Caco-2 (cell line): ENCODE data around the gene SH3RF1. TPM values are rescaled to one million over a fixed set of nuclear protein-coding genes. Genes with fewer than 3 reads are reported as not detected.
"Not testable (repeated sequence)": the region's sequence is repeated elsewhere in the genome, so short reads cannot be mapped to it uniquely, and the experiment has no call there.

Experiments
- BruUV-seq: library from RNA; stranded (reverse); fragments of 400-500 nt; replicated peaks from 2 replicates; lab custom pipeline; 2021; lab: Mats Ljungman, UMichigan
- CTCF ChIA-PET: fragments of 300-600 bp; sonication (Branson Sonifier 250); formaldehyde crosslinking; loops from one replicate; lab custom pipeline; 2022; ENCODE audit warnings: antibody characterized with exemption; lab: Charles Lee
- POLR2A ChIA-PET: fragments of 300-600 bp; sonication (Branson Sonifier 250); formaldehyde crosslinking; loops from one replicate; lab custom pipeline; 2022; ENCODE audit warnings: antibody characterized with exemption; lab: Charles Lee
- DNase-seq, 2 experiments: peaks; one replicate each; pipeline versions ENCODE4 v3.0.0 to v3.0.0-alpha.2; 2020 to 2022
- H3K27me3 ChIP-seq: replicated peaks from 2 replicates; pipeline ENCODE4 v1.6.0; 2011; ENCODE audit warnings: low read length; ENCODE audit not compliant: control insufficient read depth, insufficient read depth
- H3K36me3 ChIP-seq: 2 replicates; pipeline ENCODE4 v1.5.1; 2011; ENCODE audit warnings: low read length; ENCODE audit not compliant: control insufficient read depth, insufficient read depth
- H3K4me1 ChIP-seq: fragments of 250-450 bp; sonication (Bioruptor Pico); 2 replicates; pipeline ENCODE4 v1.5.1; 2020; ENCODE audit warnings: mild to moderate bottlenecking
- H3K4me3 ChIP-seq: 2 replicates; pipeline ENCODE4 v1.5.1; 2011; ENCODE audit warnings: low read depth, mild to moderate bottlenecking, control low read depth, low read length
- H3K9me3 ChIP-seq: fragments of 250-450 bp; sonication (Bioruptor Pico); 2 replicates; pipeline ENCODE4 v1.5.1; 2020; ENCODE audit warnings: mild to moderate bottlenecking, moderate library complexity
- H3K27ac Mint-ChIP-seq: one replicate; pipeline ENCODE4 v1.8.0; 2022; ENCODE audit warnings: mixed read lengths; ENCODE audit not compliant: unreplicated experiment
- H3K27me3 Mint-ChIP-seq: one replicate; pipeline ENCODE4 v1.8.0; 2022; ENCODE audit warnings: mixed read lengths; ENCODE audit not compliant: insufficient read depth, unreplicated experiment
- H3K36me3 Mint-ChIP-seq: one replicate; pipeline ENCODE4 v1.8.0; 2022; ENCODE audit warnings: mild to moderate bottlenecking, mixed read lengths; ENCODE audit not compliant: insufficient read depth, unreplicated experiment
- H3K4me1 Mint-ChIP-seq: one replicate; pipeline ENCODE4 v1.8.0; 2022; ENCODE audit warnings: low read depth, mixed read lengths; ENCODE audit not compliant: unreplicated experiment
- H3K4me3 Mint-ChIP-seq: one replicate; pipeline ENCODE4 v1.8.0; 2022; ENCODE audit warnings: mild to moderate bottlenecking, moderate library complexity, mixed read lengths; ENCODE audit not compliant: unreplicated experiment
- H3K9me3 Mint-ChIP-seq: one replicate; pipeline ENCODE4 v1.8.0; 2022; ENCODE audit warnings: mixed read lengths; ENCODE audit not compliant: unreplicated experiment
- intact Hi-C: fragments of 100-400 bp; cut with micrococcal nuclease; formaldehyde crosslinking; loops from one replicate; pipeline ENCODE4 v1.10.0; 2022; ENCODE audit not compliant: unreplicated experiment
- total RNA-seq: library from RNA; stranded (reverse); gene quantifications from 2 replicates; pipeline ENCODE4 v1.2.3, GENCODE V29; 2022
- TF ChIP-seq, protein P1 (sequence below), 2 experiments: fragments of 200-600 bp in 1 of 2; IDR thresholded peaks; 1 replicate in 1 of 2; 2 replicates in 1 of 2; pipeline versions ENCODE4 v1.5.1 to v1.8.0; 2011 to 2022; ENCODE audit warnings: antibody characterized with exemption in 1 of 2, control low read depth in 1 of 2, inconsistent platforms in 1 of 2, low read depth in 1 of 2, low read length in 1 of 2, mild to moderate bottlenecking in 1 of 2, moderate library complexity in 1 of 2; ENCODE audit not compliant: insufficient read depth in 1 of 2, severe bottlenecking in 1 of 2, unreplicated experiment in 1 of 2

SH3RF1 gene
- total RNA-seq, 1 experiment from 2014 or later, result 25.1 TPM

DNA sequence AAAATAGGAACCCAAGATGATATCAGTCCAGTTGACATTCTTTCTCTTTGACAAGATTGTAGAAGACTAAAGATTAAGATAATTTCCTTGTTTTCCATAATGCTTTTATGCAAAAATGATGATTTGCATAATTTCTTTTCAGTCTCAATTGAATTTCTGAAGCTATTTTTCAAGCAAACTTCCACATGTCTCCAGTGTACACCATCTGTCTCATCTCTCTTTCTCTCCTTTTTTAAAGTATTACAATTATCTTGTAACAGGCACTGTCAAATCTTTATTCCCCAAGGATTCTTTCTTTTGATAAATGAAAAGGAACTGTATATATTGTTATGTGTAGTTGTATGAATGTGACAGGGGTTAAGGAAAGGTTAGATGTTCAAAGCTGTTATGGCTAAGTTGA lies 7.9 kb upstream of the SH3RF1 start:
- TF ChIP-seq, protein P1, sequence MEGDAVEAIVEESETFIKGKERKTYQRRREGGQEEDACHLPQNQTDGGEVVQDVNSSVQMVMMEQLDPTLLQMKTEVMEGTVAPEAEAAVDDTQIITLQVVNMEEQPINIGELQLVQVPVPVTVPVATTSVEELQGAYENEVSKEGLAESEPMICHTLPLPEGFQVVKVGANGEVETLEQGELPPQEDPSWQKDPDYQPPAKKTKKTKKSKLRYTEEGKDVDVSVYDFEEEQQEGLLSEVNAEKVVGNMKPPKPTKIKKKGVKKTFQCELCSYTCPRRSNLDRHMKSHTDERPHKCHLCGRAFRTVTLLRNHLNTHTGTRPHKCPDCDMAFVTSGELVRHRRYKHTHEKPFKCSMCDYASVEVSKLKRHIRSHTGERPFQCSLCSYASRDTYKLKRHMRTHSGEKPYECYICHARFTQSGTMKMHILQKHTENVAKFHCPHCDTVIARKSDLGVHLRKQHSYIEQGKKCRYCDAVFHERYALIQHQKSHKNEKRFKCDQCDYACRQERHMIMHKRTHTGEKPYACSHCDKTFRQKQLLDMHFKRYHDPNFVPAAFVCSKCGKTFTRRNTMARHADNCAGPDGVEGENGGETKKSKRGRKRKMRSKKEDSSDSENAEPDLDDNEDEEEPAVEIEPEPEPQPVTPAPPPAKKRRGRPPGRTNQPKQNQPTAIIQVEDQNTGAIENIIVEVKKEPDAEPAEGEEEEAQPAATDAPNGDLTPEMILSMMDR (IDR thresholded peaks at IDR 0.05; ENCODE audit: insufficient read depth in 1 of 2, low read depth in 1 of 2, low read length in 1 of 2, severe bottlenecking in 1 of 2, unreplicated experiment in 1 of 2), result no peak
- no peaks in the 10 kb centered on the region for H3K27me3 ChIP-seq
- H3K9me3 ChIP-seq, result no peaks in the 10 kb centered on the region
- CTCF ChIA-PET, result no interaction called here
- Mint-ChIP-seq H3K27me3 (no peaks in the 10 kb centered on the region), H3K9me3 (no peaks in the 10 kb centered on the region), H3K4me1 (peaks cover 18% of the 10 kb centered on the region), H3K36me3 (no peaks in the 10 kb centered on the region), H3K27ac (no peak overlapping the region), H3K4me3 (no peak overlapping the region)
- POLR2A ChIA-PET, result no interaction called here
- BruUV-seq, result no TSS peak
- H3K4me1 ChIP-seq, result peaks cover 22% of the 10 kb centered on the region
- DNase-seq, result no peak
- intact Hi-C loops, result no loop called here
- no peaks in the 10 kb centered on the region for H3K36me3 ChIP-seq
- no peak overlapping the region for H3K4me3 ChIP-seq

DNA sequence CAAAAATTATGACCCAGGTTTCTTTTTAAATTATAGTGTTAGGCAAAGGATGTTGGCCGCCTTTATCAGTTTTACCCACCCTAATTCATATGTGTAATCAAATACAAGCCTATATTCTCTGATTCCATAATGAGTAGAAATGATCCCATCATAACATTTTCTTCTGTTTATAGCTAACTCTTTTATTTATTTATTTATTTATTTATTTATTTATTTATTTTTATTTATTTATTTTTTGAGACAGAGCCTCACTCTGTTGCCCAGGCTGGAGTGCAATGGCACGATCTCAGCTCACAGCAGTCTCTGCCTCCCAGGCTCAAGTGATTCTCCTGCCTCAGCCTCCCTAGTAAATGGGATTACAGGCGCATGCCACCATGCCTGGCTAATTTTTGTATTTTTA lies 7.1 kb upstream of the SH3RF1 start:
- H3K4me1 Mint-ChIP-seq, result peaks cover 19% of the 10 kb centered on the region
- DNase-seq, H3K36me3 ChIP-seq, H3K9me3 Mint-ChIP-seq, H3K9me3 ChIP-seq, H3K4me3 Mint-ChIP-seq, H3K36me3 Mint-ChIP-seq, POLR2A ChIA-PET, H3K27me3 Mint-ChIP-seq, H3K4me3 ChIP-seq, H3K27me3 ChIP-seq, intact Hi-C loops, H3K27ac Mint-ChIP-seq, CTCF ChIA-PET, BruUV-seq: not testable (repeated sequence)
- H3K4me1 ChIP-seq, result peaks cover 23% of the 10 kb centered on the region

DNA sequence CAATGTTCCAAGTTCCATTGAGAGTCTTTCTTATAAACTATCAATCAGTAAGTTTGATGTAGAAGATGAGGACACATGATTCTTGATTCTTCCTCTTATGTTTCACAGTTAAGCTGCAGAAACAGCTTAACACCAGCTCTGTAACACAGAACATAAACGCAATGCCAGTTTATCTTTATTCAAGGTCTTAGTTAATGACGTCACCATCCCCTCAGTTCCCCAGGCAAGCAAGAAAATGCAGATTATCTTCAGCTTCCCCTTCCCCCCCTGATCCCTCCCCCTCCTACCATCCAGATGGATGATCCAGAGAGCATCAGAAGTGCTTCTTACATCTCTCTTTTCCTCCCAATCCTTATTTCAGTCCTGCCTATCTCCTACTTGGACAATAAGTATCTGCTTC lies 4.4 kb upstream of the SH3RF1 start:
- DNase-seq, result no peak
- no peaks in the 10 kb centered on the region for H3K27me3 ChIP-seq
- TF ChIP-seq, protein P1 (IDR thresholded peaks at IDR 0.05; ENCODE audit: insufficient read depth in 1 of 2, low read depth in 1 of 2, low read length in 1 of 2, severe bottlenecking in 1 of 2, unreplicated experiment in 1 of 2), result no peak
- H3K36me3 ChIP-seq, result no peaks in the 10 kb centered on the region
- no peaks in the 10 kb centered on the region for H3K9me3 Mint-ChIP-seq
- H3K4me1 Mint-ChIP-seq, result peaks cover 28% of the 10 kb centered on the region
- H3K4me3 ChIP-seq, result no peak overlapping the region
- no TSS peak for BruUV-seq
- H3K36me3 Mint-ChIP-seq, result peaks cover 13% of the 10 kb centered on the region
- ChIA-PET POLR2A (no interaction called here), CTCF (no interaction called here)
- no peaks in the 10 kb centered on the region for H3K9me3 ChIP-seq
- no peak overlapping the region for H3K27ac Mint-ChIP-seq
- no peaks in the 10 kb centered on the region for H3K27me3 Mint-ChIP-seq
- H3K4me3 Mint-ChIP-seq, result no peak overlapping the region
- peaks cover 28% of the 10 kb centered on the region for H3K4me1 ChIP-seq
- intact Hi-C loops, result loop anchor here (2.0 kb wide), 1 partner anchor 40 kb away; no protein-coding TSS in a partner anchor

DNA sequence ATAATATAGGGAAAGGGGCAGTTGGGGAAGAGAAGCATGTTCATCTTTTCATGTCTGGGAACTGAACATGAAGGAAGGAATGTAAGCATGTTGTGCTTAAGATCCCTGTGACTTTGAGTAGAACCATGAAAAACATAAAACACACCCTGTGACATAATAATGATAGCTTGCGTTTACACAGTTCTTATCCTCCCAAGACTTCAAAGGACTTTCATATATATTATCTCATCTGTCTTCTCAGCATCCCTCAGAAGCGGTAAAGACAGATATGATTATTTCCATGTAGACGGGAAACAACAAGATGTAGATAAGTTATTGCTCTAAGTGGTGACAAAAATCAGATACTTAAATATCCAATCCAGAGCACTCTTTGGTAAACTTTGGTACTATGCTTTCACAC lies 3.3 kb upstream of the SH3RF1 start:
- no TSS peak for BruUV-seq
- POLR2A ChIA-PET, result no interaction called here
- DNase-seq, result peak in 1 of 2 experiments; percentile 11
- Mint-ChIP-seq H3K36me3 (peaks cover 23% of the 10 kb centered on the region), H3K9me3 (no peaks in the 10 kb centered on the region), H3K27ac (no peak overlapping the region), H3K27me3 (no peaks in the 10 kb centered on the region), H3K4me3 (no peak overlapping the region), H3K4me1 (peaks cover 28% of the 10 kb centered on the region)
- Histone ChIP-seq H3K4me1 (peaks cover 28% of the 10 kb centered on the region), H3K36me3 (no peaks in the 10 kb centered on the region), H3K27me3 (no peaks in the 10 kb centered on the region), H3K4me3 (no peak overlapping the region), H3K9me3 (no peaks in the 10 kb centered on the region)
- TF ChIP-seq, protein P1 (IDR thresholded peaks at IDR 0.05; ENCODE audit: insufficient read depth in 1 of 2, low read depth in 1 of 2, low read length in 1 of 2, severe bottlenecking in 1 of 2, unreplicated experiment in 1 of 2), result no peak
- intact Hi-C loops, result loop anchor here (2.0 to 5.0 kb wide), 2 partner anchors 41 to 122 kb away; no protein-coding TSS in a partner anchor
- CTCF ChIA-PET, result no interaction called here
